ENCODE results near the gene GEMIN8.

The GEMIN8 gene

GRCh38 chrX:14029425-14030173 is at the start of gene GEMIN8:
GEMIN8 (minus strand) TSS chrX:14029892; CDS start chrX:14021478, 8,414 bp downstream.
- Histone ChIP-seq H3K27me3 (ENCODE audit: insufficient read depth, low read length) (no peaks in the 10 kb centered on the region), H3K36me3 (ENCODE audit: insufficient read depth, low read depth, low read length) (no peaks in the 10 kb centered on the region), H3K9me3 (ENCODE audit: insufficient read depth, low read depth, low read length) (no peaks in the 10 kb centered on the region), H3K4me3 (ENCODE audit: low read length) (peak within 1 kb of the TSS; percentile 72), H3K4me1 (ENCODE audit: insufficient read depth, low read length) (peaks cover 23% of the 10 kb centered on the region), H3K9ac (ENCODE audit: low read depth, low read length) (peak within 1 kb of the TSS; percentile 82), H3K27ac (ENCODE audit: low read length) (peak within 1 kb of the TSS; percentile 36)

DNA sequence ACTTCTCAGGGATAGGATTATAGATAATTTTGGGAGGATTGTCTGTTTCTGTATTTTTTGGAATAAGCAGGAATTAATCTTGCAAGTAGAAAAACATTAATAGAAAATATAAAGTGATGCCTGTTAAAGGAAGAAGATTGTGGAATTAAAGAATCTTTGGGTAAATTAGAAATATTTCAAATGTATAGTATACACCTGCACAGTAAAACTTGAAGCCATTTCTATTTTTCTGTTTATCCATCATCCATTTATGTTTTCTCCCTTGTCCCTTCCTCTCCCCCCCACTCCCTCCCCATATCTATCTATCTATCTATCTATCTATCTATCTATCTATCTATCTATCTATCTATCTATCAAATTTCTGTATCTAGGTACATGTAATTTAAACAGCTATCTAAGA is 46.9 kb upstream of the GEMIN8 start:
- H3K36me3 ChIP-seq (ENCODE audit: insufficient read depth, low read depth, low read length) = no peaks in the 10 kb centered on the region
- no peak overlapping the region for H3K4me3 ChIP-seq (ENCODE audit: low read length)
- H3K27me3 ChIP-seq (ENCODE audit: insufficient read depth, low read length) = no peaks in the 10 kb centered on the region
- H3K27ac ChIP-seq (ENCODE audit: low read length) = no peak overlapping the region
- no peaks in the 10 kb centered on the region for H3K4me1 ChIP-seq (ENCODE audit: insufficient read depth, low read length)
- H3K9me3 ChIP-seq (ENCODE audit: insufficient read depth, low read depth, low read length) = no peaks in the 10 kb centered on the region
- no peak overlapping the region for H3K9ac ChIP-seq (ENCODE audit: low read depth, low read length)

DNA sequence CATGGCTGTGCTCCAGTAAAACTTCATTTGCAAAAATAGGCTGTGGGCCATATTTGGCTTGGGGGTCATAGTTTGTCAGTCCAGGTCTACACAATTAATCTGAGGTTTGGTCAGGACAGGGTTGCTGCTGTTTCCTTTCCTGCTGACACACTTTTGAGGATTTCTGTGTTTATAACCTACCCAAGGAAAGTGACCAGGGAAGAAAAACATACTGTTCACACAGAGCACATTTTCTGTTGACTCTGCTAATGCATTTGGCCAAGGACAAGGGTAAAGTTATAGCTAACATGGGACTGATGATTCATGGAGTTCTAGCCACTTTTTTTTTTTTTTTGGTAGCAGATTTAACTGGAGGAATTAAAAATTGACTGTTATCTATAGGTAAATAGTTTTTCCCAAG is 43.9 kb upstream of the GEMIN8 start:
- Histone ChIP-seq H3K4me1 (ENCODE audit: insufficient read depth, low read length) (no peaks in the 10 kb centered on the region), H3K9me3 (ENCODE audit: insufficient read depth, low read depth, low read length) (no peaks in the 10 kb centered on the region), H3K4me3 (ENCODE audit: low read length) (no peak overlapping the region), H3K27ac (ENCODE audit: low read length) (no peak overlapping the region), H3K36me3 (ENCODE audit: insufficient read depth, low read depth, low read length) (no peaks in the 10 kb centered on the region), H3K27me3 (ENCODE audit: insufficient read depth, low read length) (no peaks in the 10 kb centered on the region), H3K9ac (ENCODE audit: low read depth, low read length) (no peak overlapping the region)

GRCh38 chrX:14073071-14073470 is 43.4 kb upstream of the GEMIN8 start:
- H3K27ac ChIP-seq (ENCODE audit: low read length) = no peak overlapping the region
- H3K4me1 ChIP-seq (ENCODE audit: insufficient read depth, low read length) = no peaks in the 10 kb centered on the region
- no peaks in the 10 kb centered on the region for H3K27me3 ChIP-seq (ENCODE audit: insufficient read depth, low read length)
- H3K4me3 ChIP-seq (ENCODE audit: low read length) = no peak overlapping the region
- no peak overlapping the region for H3K9ac ChIP-seq (ENCODE audit: low read depth, low read length)
- H3K36me3 ChIP-seq (ENCODE audit: insufficient read depth, low read depth, low read length) = no peaks in the 10 kb centered on the region
- H3K9me3 ChIP-seq (ENCODE audit: insufficient read depth, low read depth, low read length) = no peaks in the 10 kb centered on the region

DNA sequence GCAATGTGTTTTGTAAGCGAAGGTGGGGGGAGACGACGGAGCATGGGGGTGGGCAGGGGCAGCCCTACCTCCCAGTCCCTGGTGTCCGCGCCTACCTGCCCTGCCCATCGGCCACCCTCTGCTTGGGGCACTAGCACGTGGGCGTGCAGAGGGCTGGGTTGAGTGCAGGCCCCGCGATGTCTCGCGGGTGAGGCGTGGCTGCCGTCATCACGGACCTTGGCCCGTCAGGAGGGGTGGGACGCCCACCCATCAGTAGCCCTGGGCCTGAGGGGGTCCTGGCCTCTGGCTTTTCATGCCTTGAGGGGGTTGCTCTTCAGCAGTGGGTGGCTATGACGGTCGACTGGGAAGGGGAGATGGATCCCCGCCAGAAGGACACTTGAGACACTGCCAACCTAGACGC is 36.1 kb upstream of the GEMIN8 start:
- Histone ChIP-seq H3K36me3 (ENCODE audit: insufficient read depth, low read depth, low read length) (no peaks in the 10 kb centered on the region), H3K4me1 (ENCODE audit: insufficient read depth, low read length) (no peaks in the 10 kb centered on the region), H3K27ac (ENCODE audit: low read length) (no peak overlapping the region), H3K27me3 (ENCODE audit: insufficient read depth, low read length) (no peaks in the 10 kb centered on the region), H3K4me3 (ENCODE audit: low read length) (no peak overlapping the region), H3K9me3 (ENCODE audit: insufficient read depth, low read depth, low read length) (no peaks in the 10 kb centered on the region), H3K9ac (ENCODE audit: low read depth, low read length) (no peak overlapping the region)

GRCh38 chrX:14064626-14065432 is 35.1 kb upstream of the GEMIN8 start:
- H3K9ac ChIP-seq (ENCODE audit: low read depth, low read length) = no peak overlapping the region
- H3K4me3 ChIP-seq (ENCODE audit: low read length) = no peak overlapping the region
- H3K36me3 ChIP-seq (ENCODE audit: insufficient read depth, low read depth, low read length) = no peaks in the 10 kb centered on the region
- H3K27me3 ChIP-seq (ENCODE audit: insufficient read depth, low read length) = no peaks in the 10 kb centered on the region
- no peaks in the 10 kb centered on the region for H3K4me1 ChIP-seq (ENCODE audit: insufficient read depth, low read length)
- H3K9me3 ChIP-seq (ENCODE audit: insufficient read depth, low read depth, low read length) = no peaks in the 10 kb centered on the region
- no peak overlapping the region for H3K27ac ChIP-seq (ENCODE audit: low read length)

DNA sequence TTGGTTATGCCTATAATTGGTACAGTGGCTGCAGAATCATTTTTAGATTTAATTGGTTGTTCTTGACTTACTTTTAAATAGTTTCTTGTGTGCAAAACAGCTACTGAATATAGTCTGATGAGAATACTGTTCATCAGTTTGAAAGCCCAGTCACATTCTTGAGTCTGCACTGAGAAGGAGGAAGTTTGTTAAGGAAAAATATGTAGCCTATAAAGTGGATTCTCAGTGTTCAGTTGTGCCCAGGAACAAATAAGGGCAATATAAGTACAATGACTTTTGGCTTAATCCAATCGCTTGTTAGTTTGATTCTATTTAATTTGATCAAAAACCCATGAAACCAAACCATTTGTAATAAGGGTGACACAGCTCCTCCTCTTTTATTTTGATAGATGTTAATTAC is 32.8 kb upstream of the GEMIN8 start:
- H3K27ac ChIP-seq (ENCODE audit: low read length) = no peak overlapping the region
- H3K9ac ChIP-seq (ENCODE audit: low read depth, low read length) = no peak overlapping the region
- H3K27me3 ChIP-seq (ENCODE audit: insufficient read depth, low read length) = no peaks in the 10 kb centered on the region
- no peak overlapping the region for H3K4me3 ChIP-seq (ENCODE audit: low read length)
- no peaks in the 10 kb centered on the region for H3K4me1 ChIP-seq (ENCODE audit: insufficient read depth, low read length)
- H3K9me3 ChIP-seq (ENCODE audit: insufficient read depth, low read depth, low read length) = no peaks in the 10 kb centered on the region
- H3K36me3 ChIP-seq (ENCODE audit: insufficient read depth, low read depth, low read length) = no peaks in the 10 kb centered on the region

DNA sequence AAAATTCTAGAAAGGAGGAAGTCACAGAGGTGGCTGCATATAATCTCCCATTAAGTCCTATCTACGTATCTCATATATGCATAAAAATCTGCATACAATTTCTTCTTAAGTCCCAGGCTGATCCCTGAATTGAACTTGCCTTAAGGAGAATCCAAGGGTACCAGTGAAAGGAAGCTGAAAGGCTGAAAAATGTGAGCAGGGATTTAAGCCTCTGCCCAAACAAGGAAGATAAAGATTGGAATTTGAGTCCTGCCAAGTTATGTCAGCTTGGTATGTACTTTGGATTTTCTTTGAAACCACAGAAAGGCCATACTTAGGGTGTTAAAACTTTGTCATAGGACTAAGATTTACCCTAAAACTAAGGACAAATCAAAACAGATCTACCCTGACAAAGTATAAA is 26.5 kb upstream of the GEMIN8 start:
- no peaks in the 10 kb centered on the region for H3K36me3 ChIP-seq (ENCODE audit: insufficient read depth, low read depth, low read length)
- no peak overlapping the region for H3K27ac ChIP-seq (ENCODE audit: low read length)
- H3K27me3 ChIP-seq (ENCODE audit: insufficient read depth, low read length) = no peaks in the 10 kb centered on the region
- no peak overlapping the region for H3K4me3 ChIP-seq (ENCODE audit: low read length)
- no peak overlapping the region for H3K9ac ChIP-seq (ENCODE audit: low read depth, low read length)
- no peaks in the 10 kb centered on the region for H3K4me1 ChIP-seq (ENCODE audit: insufficient read depth, low read length)
- H3K9me3 ChIP-seq (ENCODE audit: insufficient read depth, low read depth, low read length) = no peaks in the 10 kb centered on the region

- no peaks in the 10 kb centered on the region for H3K36me3 ChIP-seq (ENCODE audit: insufficient read depth, low read depth, low read length)
- no peak overlapping the region for H3K27ac ChIP-seq (ENCODE audit: low read length)
- no peaks in the 10 kb centered on the region for H3K9me3 ChIP-seq (ENCODE audit: insufficient read depth, low read depth, low read length)
- no peaks in the 10 kb centered on the region for H3K27me3 ChIP-seq (ENCODE audit: insufficient read depth, low read length)
- H3K4me3 ChIP-seq (ENCODE audit: low read length) = no peak overlapping the region
- no peak overlapping the region for H3K9ac ChIP-seq (ENCODE audit: low read depth, low read length)
- H3K4me1 ChIP-seq (ENCODE audit: insufficient read depth, low read length) = no peaks in the 10 kb centered on the region
Observed at GRCh38 chrX:14051416-14051815, 21.7 kb upstream of the GEMIN8 start.

- no peak overlapping the region for H3K4me3 ChIP-seq (ENCODE audit: low read length)
- H3K9me3 ChIP-seq (ENCODE audit: insufficient read depth, low read depth, low read length) = no peaks in the 10 kb centered on the region
- no peaks in the 10 kb centered on the region for H3K4me1 ChIP-seq (ENCODE audit: insufficient read depth, low read length)
- H3K9ac ChIP-seq (ENCODE audit: low read depth, low read length) = no peak overlapping the region
- H3K36me3 ChIP-seq (ENCODE audit: insufficient read depth, low read depth, low read length) = no peaks in the 10 kb centered on the region
- H3K27ac ChIP-seq (ENCODE audit: low read length) = no peak overlapping the region
- H3K27me3 ChIP-seq (ENCODE audit: insufficient read depth, low read length) = no peaks in the 10 kb centered on the region
Observed at GRCh38 chrX:14050709-14051108, 21.0 kb upstream of the GEMIN8 start.

- no peaks in the 10 kb centered on the region for H3K27me3 ChIP-seq (ENCODE audit: insufficient read depth, low read length)
- no peaks in the 10 kb centered on the region for H3K4me1 ChIP-seq (ENCODE audit: insufficient read depth, low read length)
- no peak overlapping the region for H3K27ac ChIP-seq (ENCODE audit: low read length)
- no peaks in the 10 kb centered on the region for H3K36me3 ChIP-seq (ENCODE audit: insufficient read depth, low read depth, low read length)
- H3K9ac ChIP-seq (ENCODE audit: low read depth, low read length) = no peak overlapping the region
- H3K4me3 ChIP-seq (ENCODE audit: low read length) = no peak overlapping the region
- H3K9me3 ChIP-seq (ENCODE audit: insufficient read depth, low read depth, low read length) = no peaks in the 10 kb centered on the region
Observed at GRCh38 chrX:14043209-14043608, 13.5 kb upstream of the GEMIN8 start.

GRCh38 chrX:14039344-14039743 is 9.7 kb upstream of the GEMIN8 start:
- no peaks in the 10 kb centered on the region for H3K36me3 ChIP-seq (ENCODE audit: insufficient read depth, low read depth, low read length)
- no peaks in the 10 kb centered on the region for H3K27me3 ChIP-seq (ENCODE audit: insufficient read depth, low read length)
- H3K9ac ChIP-seq (ENCODE audit: low read depth, low read length) = no peak overlapping the region
- H3K27ac ChIP-seq (ENCODE audit: low read length) = no peak overlapping the region
- no peak overlapping the region for H3K4me3 ChIP-seq (ENCODE audit: low read length)
- H3K4me1 ChIP-seq (ENCODE audit: insufficient read depth, low read length) = no peaks in the 10 kb centered on the region
- H3K9me3 ChIP-seq (ENCODE audit: insufficient read depth, low read depth, low read length) = no peaks in the 10 kb centered on the region

All from iPS-20b (cell line).